Measurements from ENCODE around the gene ZPBP2.

ZPBP2 gene

GRCh38 chr17:39913989-39914388 is 46.0 kb downstream of the ZPBP2 start:
- no peak for DNase-seq (ENCODE audit: low spot score)

- DNase-seq (ENCODE audit: low spot score) = no peak
Measured at GRCh38 chr17:39915559-39915958, 47.6 kb downstream of the ZPBP2 start.

GRCh38 chr17:39916918-39917317 is 48.9 kb downstream of the ZPBP2 start:
- no peak for DNase-seq (ENCODE audit: low spot score)

- DNase-seq (ENCODE audit: low spot score) = no peak
Measured at GRCh38 chr17:39919087-39919683, 51.2 kb downstream of the ZPBP2 start.

GRCh38 chr17:39920218-39921210 is 52.5 kb downstream of the ZPBP2 start:
- no peak for DNase-seq (ENCODE audit: low spot score)

GRCh38 chr17:39921323-39921722 is 53.3 kb downstream of the ZPBP2 start:
- DNase-seq (ENCODE audit: low spot score) = no peak

GRCh38 chr17:39922006-39922405 is 54.0 kb downstream of the ZPBP2 start:
- DNase-seq (ENCODE audit: low spot score) = no peak

GRCh38 chr17:39923230-39923629 is 55.2 kb downstream of the ZPBP2 start:
- DNase-seq (ENCODE audit: low spot score) = no peak

GRCh38 chr17:39923836-39924690 is 56.1 kb downstream of the ZPBP2 start:
- DNase-seq (ENCODE audit: low spot score) = no peak

- no peak for DNase-seq (ENCODE audit: low spot score)
Measured at GRCh38 chr17:39924691-39925055, 56.7 kb downstream of the ZPBP2 start.

- no peak for DNase-seq (ENCODE audit: low spot score)
Measured at GRCh38 chr17:39925282-39926134, 57.5 kb downstream of the ZPBP2 start.

GRCh38 chr17:39926135-39926587 is 58.2 kb downstream of the ZPBP2 start:
- no peak for DNase-seq (ENCODE audit: low spot score)

- DNase-seq (ENCODE audit: low spot score) = peak; percentile 44
Measured at GRCh38 chr17:39926588-39927100, 58.6 kb downstream of the ZPBP2 start.

Data from AG08396 (cell line).